CD14-positive monocyte (primary cell): ENCODE data around the gene SYNPO2L. TPM values are rescaled to one million over a fixed set of nuclear protein-coding genes. Genes with fewer than 3 reads are reported as not detected.

Experiments
- DNase-seq, 3 donors: peaks; one replicate each; pipeline ENCODE4 v3.0.0-alpha.2; 2011 to 2022
- H2AFZ ChIP-seq: 2 replicates; pipeline ENCODE4 v1.6.0; 2012; ENCODE audit warnings: mild to moderate bottlenecking, low read depth, low read length, inconsistent platforms; ENCODE audit not compliant: insufficient read depth, poor library complexity, severe bottlenecking
- H3K27ac ChIP-seq, 2 donors: 1 replicate in 1 of 2; 2 replicates in 1 of 2; pipeline ENCODE4 v1.5.1; 2012 to 2013; ENCODE audit warnings: low read length in 2 of 2, control low read depth in 1 of 2, inconsistent platforms in 1 of 2, low read depth in 1 of 2, mild to moderate bottlenecking in 1 of 2
- H3K27me3 ChIP-seq, 2 donors: one replicate each; pipeline versions ENCODE4 v1.6.0 to v1.6.1; 2011 to 2013; ENCODE audit warnings: low read length in 2 of 2; ENCODE audit not compliant: control insufficient read depth in 2 of 2, insufficient read depth in 2 of 2
- H3K36me3 ChIP-seq, 2 donors: replicated peaks in 1 of 2; 1 replicate in 1 of 2; 2 replicates in 1 of 2; pipeline versions ENCODE4 v1.5.1 to v1.6.1; 2012 to 2013; ENCODE audit warnings: low read length in 2 of 2, control low read depth in 1 of 2, inconsistent platforms in 1 of 2, mild to moderate bottlenecking in 1 of 2; ENCODE audit not compliant: insufficient read depth in 2 of 2, control insufficient read depth in 1 of 2
- H3K4me1 ChIP-seq, 2 donors: 1 replicate in 1 of 2; 2 replicates in 1 of 2; pipeline versions ENCODE4 v1.5.1 to v1.6.1; 2012 to 2013; ENCODE audit warnings: low read length in 2 of 2, control low read depth in 1 of 2, inconsistent platforms in 1 of 2, mild to moderate bottlenecking in 1 of 2, moderate library complexity in 1 of 2; ENCODE audit not compliant: insufficient read depth in 2 of 2, control insufficient read depth in 1 of 2
- H3K4me2 ChIP-seq: replicated peaks from 2 replicates; pipeline ENCODE3; 2012; ENCODE audit warnings: low read length, moderate library complexity, mild to moderate bottlenecking; ENCODE audit not compliant: poor library complexity, severe bottlenecking; ENCODE audit errors: extremely low read depth
- H3K4me3 ChIP-seq, 3 experiments: fragments of 200-600 bp in 1 of 3; sonication (generic) in 1 of 3; replicated peaks in 1 of 3; 1 replicate in 2 of 3; 2 replicates in 1 of 3; pipeline ENCODE4 v1.5.1; 2011 to 2013; ENCODE audit warnings: low read length in 3 of 3, mild to moderate bottlenecking in 3 of 3, control low read depth in 2 of 3, low read depth in 2 of 3, inconsistent platforms in 1 of 3, moderate library complexity in 1 of 3
- H3K79me2 ChIP-seq: 2 replicates; pipeline ENCODE4 v1.6.0; 2012; ENCODE audit warnings: mild to moderate bottlenecking, control low read depth, inconsistent platforms, low read length, moderate library complexity; ENCODE audit not compliant: insufficient read depth
- H3K9ac ChIP-seq: 2 replicates; pipeline ENCODE4 v1.6.0; 2017; ENCODE audit warnings: low read length, mild to moderate bottlenecking; ENCODE audit not compliant: insufficient read depth, poor library complexity, severe bottlenecking
- H3K9me3 ChIP-seq, 2 donors: replicated peaks in 1 of 2; 1 replicate in 1 of 2; 2 replicates in 1 of 2; pipeline versions ENCODE4 v1.5.1 to v1.6.1; 2012 to 2013; ENCODE audit warnings: low read length in 2 of 2, control low read depth in 1 of 2; ENCODE audit not compliant: control insufficient read depth in 1 of 2, insufficient read depth in 1 of 2
- H4K20me1 ChIP-seq: 2 replicates; pipeline ENCODE4 v1.6.0; 2012; ENCODE audit warnings: mild to moderate bottlenecking, low read length, control low read depth, moderate library complexity; ENCODE audit not compliant: insufficient read depth
- H3K27ac Mint-ChIP-seq, 7 donors: one replicate each; pipeline ENCODE4 v1.8.0; 2020; ENCODE audit warnings: mild to moderate bottlenecking in 7 of 7, mixed read lengths in 7 of 7, moderate library complexity in 6 of 7, inconsistent platforms in 2 of 7
- H3K27me3 Mint-ChIP-seq, 3 donors: one replicate each; pipeline ENCODE4 v1.8.0; 2021 to 2022; ENCODE audit warnings: low read depth in 3 of 3, mild to moderate bottlenecking in 3 of 3, mixed read lengths in 3 of 3, moderate library complexity in 3 of 3, inconsistent platforms in 1 of 3
- H3K36me3 Mint-ChIP-seq, 2 donors: one replicate each; pipeline ENCODE4 v1.8.0; 2020; ENCODE audit warnings: mixed read lengths in 2 of 2, inconsistent platforms in 1 of 2, mild to moderate bottlenecking in 1 of 2
- H3K4me1 Mint-ChIP-seq: one replicate; pipeline ENCODE4 v1.8.0; 2020; ENCODE audit warnings: mild to moderate bottlenecking, mixed read lengths
- H3K4me3 Mint-ChIP-seq, 2 donors: one replicate each; pipeline ENCODE4 v1.8.0; 2020; ENCODE audit warnings: mild to moderate bottlenecking in 2 of 2, mixed read lengths in 2 of 2, moderate library complexity in 1 of 2
- H3K9me3 Mint-ChIP-seq, 7 donors: one replicate each; pipeline ENCODE4 v1.8.0; 2020 to 2022; ENCODE audit warnings: mixed read lengths in 7 of 7, mild to moderate bottlenecking in 6 of 7, moderate library complexity in 6 of 7, inconsistent platforms in 2 of 7
- WGBS: methylation state at CpG from one replicate; pipeline ENCODE4 v1.1.5; 2013; ENCODE audit warnings: missing lambda C conversion rate; ENCODE audit not compliant: insufficient coverage; 5-methylcytosine and 5-hydroxymethylcytosine counted together
- intact Hi-C, 2 donors: fragments of 100-400 bp; cut with micrococcal nuclease; formaldehyde crosslinking; loops; one replicate each; pipeline versions ENCODE4 v1.15.0 to v1.15.1; 2023
- polyA plus RNA-seq, 3 donors: library from polyadenylated mRNA; depleted of rRNA in 1 of 3; unstranded in 2 of 3; stranded (reverse) in 1 of 3; fragments of 300-500 nt in 2 of 3; fragments of >200 nt in 1 of 3; fragmentation: Illumina TruSeq in 2 of 3; gene quantifications; 1 replicate in 2 of 3; 2 replicates in 1 of 3; pipeline ENCODE4 v1.2.3, GENCODE V29; 2012 to 2021
- TF ChIP-seq, protein P1 (sequence below): fragments of 200-600 bp; IDR thresholded peaks from one replicate; pipeline ENCODE4 v1.8.0; 2022; ENCODE audit warnings: antibody characterized with exemption, mild to moderate bottlenecking

Gene SYNPO2L
- polyA plus RNA-seq, 3 donors = not detected

DNA sequence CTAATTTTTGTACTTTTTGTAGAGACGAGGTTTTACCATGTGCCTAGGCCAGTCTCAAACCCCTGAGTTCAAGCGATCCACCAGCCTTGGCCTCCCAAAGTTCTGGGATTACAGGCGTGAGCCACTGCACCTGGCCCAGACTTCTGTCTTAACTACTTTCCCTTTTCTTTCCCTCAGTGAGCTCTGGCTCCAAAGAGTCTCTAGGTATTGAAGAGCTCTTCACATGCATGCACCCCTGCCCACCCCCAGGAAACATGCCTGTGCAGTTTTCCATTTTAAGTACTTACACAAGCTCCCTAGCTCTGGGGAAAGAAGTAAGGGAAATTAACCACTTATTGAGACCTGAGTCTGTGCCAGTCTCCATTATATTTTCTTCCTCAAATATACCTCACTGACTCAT is 16.5 kb downstream of the SYNPO2L start:
- H3K27ac Mint-ChIP-seq = no peak overlapping the region

GRCh38 chr10:73635781-73636180 is 20.0 kb downstream of the SYNPO2L start:
- no peak overlapping the region for H3K27ac ChIP-seq
- H3K27ac Mint-ChIP-seq = no peak overlapping the region
- no peak overlapping the region for H3K4me2 ChIP-seq
- H3K4me3 Mint-ChIP-seq = no peak overlapping the region
- TF ChIP-seq, protein P1, sequence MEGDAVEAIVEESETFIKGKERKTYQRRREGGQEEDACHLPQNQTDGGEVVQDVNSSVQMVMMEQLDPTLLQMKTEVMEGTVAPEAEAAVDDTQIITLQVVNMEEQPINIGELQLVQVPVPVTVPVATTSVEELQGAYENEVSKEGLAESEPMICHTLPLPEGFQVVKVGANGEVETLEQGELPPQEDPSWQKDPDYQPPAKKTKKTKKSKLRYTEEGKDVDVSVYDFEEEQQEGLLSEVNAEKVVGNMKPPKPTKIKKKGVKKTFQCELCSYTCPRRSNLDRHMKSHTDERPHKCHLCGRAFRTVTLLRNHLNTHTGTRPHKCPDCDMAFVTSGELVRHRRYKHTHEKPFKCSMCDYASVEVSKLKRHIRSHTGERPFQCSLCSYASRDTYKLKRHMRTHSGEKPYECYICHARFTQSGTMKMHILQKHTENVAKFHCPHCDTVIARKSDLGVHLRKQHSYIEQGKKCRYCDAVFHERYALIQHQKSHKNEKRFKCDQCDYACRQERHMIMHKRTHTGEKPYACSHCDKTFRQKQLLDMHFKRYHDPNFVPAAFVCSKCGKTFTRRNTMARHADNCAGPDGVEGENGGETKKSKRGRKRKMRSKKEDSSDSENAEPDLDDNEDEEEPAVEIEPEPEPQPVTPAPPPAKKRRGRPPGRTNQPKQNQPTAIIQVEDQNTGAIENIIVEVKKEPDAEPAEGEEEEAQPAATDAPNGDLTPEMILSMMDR = no peak
- no peaks in the 10 kb centered on the region for H3K79me2 ChIP-seq
- intact Hi-C loops = no loop called here
- no peaks in the 10 kb centered on the region for H4K20me1 ChIP-seq
- WGBS = no CpG with 5 or more reads among the region's 1 CpG
- H3K9me3 ChIP-seq = no peaks in the 10 kb centered on the region
- no peaks in the 10 kb centered on the region for H3K4me1 Mint-ChIP-seq
- no peaks in the 10 kb centered on the region for H3K36me3 ChIP-seq
- H3K27me3 Mint-ChIP-seq = peaks cover 0 to 6% (median 0%) of the 10 kb centered on the region in 3 donors
- DNase-seq = no peak
- no peaks in the 10 kb centered on the region for H3K36me3 Mint-ChIP-seq
- no peaks in the 10 kb centered on the region for H3K27me3 ChIP-seq
- H3K9ac ChIP-seq = no peak overlapping the region
- no peak overlapping the region for H3K4me3 ChIP-seq
- H3K9me3 Mint-ChIP-seq = peaks cover 0 to 2% (median 0%) of the 10 kb centered on the region in 7 donors
- peak overlapping the region; percentile 22 for H2AFZ ChIP-seq
- no peaks in the 10 kb centered on the region for H3K4me1 ChIP-seq

More for the DNA sequence above, 16.5 kb downstream of the SYNPO2L start:
- no peak for DNase-seq
- Histone ChIP-seq H3K27me3 (no peaks in the 10 kb centered on the region), H3K4me2 (no peak overlapping the region), H3K9ac (no peak overlapping the region), H3K9me3 (no peaks in the 10 kb centered on the region), H3K36me3 (no peaks in the 10 kb centered on the region), H2AFZ (no peak overlapping the region), H4K20me1 (no peaks in the 10 kb centered on the region), H3K27ac (no peak overlapping the region), H3K79me2 (no peaks in the 10 kb centered on the region), H3K4me3 (no peak overlapping the region), H3K4me1 (peaks cover 4 to 9% of the 10 kb centered on the region in 2 donors)
- TF ChIP-seq, protein P1 = no peak
- Mint-ChIP-seq H3K9me3 (no peaks in the 10 kb centered on the region), H3K4me1 (peaks cover 11% of the 10 kb centered on the region), H3K4me3 (no peak overlapping the region), H3K36me3 (no peaks in the 10 kb centered on the region), H3K27me3 (peaks cover 0 to 4% (median 0%) of the 10 kb centered on the region in 3 donors)
- intact Hi-C loops = no loop called here
- WGBS = 93% methylated on average over 3 of the region's 3 CpGs
